Fibroblast of villous mesenchyme (primary cell): Measurements from ENCODE around the gene CEP68. TPM values are rescaled to one million over a fixed set of nuclear protein-coding genes. Genes with fewer than 3 reads are reported as not detected.

ENCODE experiments used
- DNase-seq: peaks from one replicate; pipeline ENCODE4 v3.0.0-alpha.2; 2010; ENCODE audit warnings: low read depth
- H3K4me3 ChIP-seq: 2 replicates; pipeline ENCODE4 v1.5.1; 2011; ENCODE audit warnings: low read depth, mild to moderate bottlenecking, low read length
- total RNA-seq: library from RNA; depleted of rRNA; stranded (reverse); fragments of >200 nt; gene quantifications from 2 replicates; pipeline ENCODE4 v1.2.3, GENCODE V29; 2012
- TF ChIP-seq, protein P1 (sequence below): IDR thresholded peaks from 2 replicates; pipeline ENCODE4 v1.5.1; 2012; ENCODE audit warnings: low read depth, mild to moderate bottlenecking, low read length; ENCODE audit not compliant: insufficient read depth

CEP68 gene
- total RNA-seq, 1 donor: 9.9 TPM

DNA sequence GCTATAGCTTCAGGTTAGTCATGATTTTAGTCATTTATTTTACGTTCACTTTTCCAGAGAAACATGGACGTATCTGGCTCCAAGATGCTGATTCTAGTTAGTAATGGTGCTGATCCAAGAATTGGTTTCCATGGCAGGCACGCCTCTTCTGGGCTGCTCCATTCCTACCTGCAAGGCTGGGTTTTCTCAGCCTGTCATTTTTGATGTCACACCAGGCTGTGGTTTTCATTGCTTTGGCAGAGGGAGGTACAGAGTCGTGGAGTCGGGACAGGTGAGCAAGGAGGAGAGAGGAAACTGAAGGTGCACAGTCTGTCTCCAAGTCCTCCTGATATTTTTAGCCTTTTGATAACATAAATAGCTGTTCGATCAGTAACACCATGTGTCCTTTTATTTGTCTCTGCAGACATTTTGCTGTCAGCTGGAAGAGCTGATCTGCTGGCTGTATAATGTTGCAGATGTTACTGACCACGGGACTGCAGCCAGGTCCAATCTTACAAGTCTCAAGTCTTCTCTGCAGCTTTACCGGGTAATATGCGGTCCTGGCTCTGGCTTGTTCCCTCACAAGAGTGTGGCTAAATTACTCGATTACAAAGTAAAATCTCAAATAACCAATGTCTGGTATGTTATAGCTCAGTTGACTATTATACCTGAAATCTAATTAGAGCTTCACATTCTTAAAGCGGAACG is 17.8 kb downstream of the CEP68 start:
- TF ChIP-seq, protein P1, sequence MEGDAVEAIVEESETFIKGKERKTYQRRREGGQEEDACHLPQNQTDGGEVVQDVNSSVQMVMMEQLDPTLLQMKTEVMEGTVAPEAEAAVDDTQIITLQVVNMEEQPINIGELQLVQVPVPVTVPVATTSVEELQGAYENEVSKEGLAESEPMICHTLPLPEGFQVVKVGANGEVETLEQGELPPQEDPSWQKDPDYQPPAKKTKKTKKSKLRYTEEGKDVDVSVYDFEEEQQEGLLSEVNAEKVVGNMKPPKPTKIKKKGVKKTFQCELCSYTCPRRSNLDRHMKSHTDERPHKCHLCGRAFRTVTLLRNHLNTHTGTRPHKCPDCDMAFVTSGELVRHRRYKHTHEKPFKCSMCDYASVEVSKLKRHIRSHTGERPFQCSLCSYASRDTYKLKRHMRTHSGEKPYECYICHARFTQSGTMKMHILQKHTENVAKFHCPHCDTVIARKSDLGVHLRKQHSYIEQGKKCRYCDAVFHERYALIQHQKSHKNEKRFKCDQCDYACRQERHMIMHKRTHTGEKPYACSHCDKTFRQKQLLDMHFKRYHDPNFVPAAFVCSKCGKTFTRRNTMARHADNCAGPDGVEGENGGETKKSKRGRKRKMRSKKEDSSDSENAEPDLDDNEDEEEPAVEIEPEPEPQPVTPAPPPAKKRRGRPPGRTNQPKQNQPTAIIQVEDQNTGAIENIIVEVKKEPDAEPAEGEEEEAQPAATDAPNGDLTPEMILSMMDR: no peak
- DNase-seq: no peak
- H3K4me3 ChIP-seq: no peak overlapping the region

DNA sequence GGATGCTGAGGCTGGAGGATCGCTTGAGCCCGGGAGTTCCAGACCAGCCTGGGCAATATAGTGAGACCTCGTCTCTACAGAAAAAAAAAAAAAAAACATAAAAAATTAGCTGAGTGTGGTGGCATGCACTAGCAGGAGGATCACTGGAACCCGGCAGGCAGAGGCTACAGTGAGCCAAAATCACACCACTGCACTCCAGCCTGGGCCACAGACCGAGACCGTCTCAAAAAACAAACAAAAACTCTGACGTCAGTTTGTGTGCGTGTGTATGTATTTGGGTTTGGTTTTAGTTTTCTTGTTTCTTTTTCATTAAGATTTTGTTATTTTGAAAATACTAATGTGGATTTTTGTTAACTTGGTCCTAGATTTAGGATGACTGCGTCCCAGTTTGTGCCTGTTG is 19.0 kb downstream of the CEP68 start:
- peak; percentile 36 for DNase-seq
- no peak overlapping the region for H3K4me3 ChIP-seq
- TF ChIP-seq, protein P1: no peak

DNA sequence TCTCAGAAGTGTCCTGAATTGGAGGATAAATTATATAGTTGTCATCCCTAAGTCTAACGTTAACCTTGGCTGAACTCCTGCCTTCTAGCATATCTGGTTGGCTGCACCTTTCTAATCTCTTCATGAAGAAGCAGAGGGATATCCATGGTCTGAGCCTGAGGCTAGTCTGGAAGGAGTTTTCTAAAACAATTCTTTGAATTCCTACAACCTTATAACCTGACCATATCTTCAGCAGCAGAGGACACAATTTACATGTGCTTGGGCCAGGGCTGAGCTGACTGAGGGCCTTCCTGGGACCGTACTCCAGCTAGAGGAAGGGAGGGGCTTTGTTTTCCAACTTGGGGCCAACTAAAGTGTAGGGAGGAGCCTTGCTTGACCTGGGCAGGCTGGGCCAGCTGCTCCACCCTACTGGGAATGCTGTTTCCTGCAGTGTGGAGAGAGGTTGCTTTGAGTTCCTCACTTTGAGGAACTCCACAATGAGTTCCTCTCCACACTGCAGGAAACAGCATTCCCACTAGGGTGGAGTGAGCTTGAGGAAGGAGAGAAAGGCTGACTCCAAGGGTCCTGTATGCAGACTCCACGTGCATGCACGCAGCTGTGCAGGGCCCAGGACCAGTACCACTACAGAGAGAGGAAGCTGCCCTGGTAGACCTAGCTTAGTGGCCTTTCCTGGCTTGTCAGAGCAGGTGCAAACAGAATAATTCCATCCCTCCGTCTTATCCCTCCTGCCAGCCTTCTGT is 19.6 kb downstream of the CEP68 start:
- H3K4me3 ChIP-seq: no peak overlapping the region
- TF ChIP-seq, protein P1: no peak
- DNase-seq: peak; percentile 48

- TF ChIP-seq, protein P1: no peak
- no peak overlapping the region for H3K4me3 ChIP-seq
- DNase-seq: peak; percentile 78
These were observed 20.1 kb downstream of the CEP68 start for GRCh38 chr2:65076345-65076710.

DNA sequence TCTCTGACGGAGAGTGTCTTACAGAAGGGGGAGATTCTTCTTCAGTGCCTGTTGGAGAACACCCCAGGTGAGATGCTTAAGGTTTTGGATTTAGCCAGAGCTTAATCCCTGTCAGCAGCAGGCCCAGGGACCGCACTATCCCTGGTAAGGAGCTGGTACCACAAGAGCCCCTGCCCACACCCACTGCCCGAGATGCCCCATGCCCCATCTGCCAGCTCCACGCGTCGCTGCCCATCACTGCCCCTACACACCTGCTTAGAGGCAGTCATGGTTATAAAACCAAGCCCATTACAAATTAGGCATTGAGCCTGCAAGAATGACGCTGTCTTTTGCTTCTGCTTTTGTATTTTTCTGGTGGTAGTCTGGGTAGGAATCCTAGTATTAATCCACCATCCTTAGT is 21.7 kb downstream of the CEP68 start:
- no peak overlapping the region for H3K4me3 ChIP-seq
- DNase-seq: no peak
- TF ChIP-seq, protein P1: no peak

GRCh38 chr2:65079017-65079416 is 22.8 kb downstream of the CEP68 start:
- no peak for DNase-seq
- H3K4me3 ChIP-seq: no peak overlapping the region
- TF ChIP-seq, protein P1: no peak
